MCF 10A (cell line): Measurements from ENCODE around the gene MKKS. TPM values are rescaled to one million over a fixed set of nuclear protein-coding genes. Genes with fewer than 3 reads are reported as not detected.
A peak's percentile ranks its signal among the peaks of the same experiment; 100 is the strongest.

ENCODE experiments used
- BruUV-seq: library from RNA; stranded (reverse); fragments of 400-500 nt; replicated peaks from 2 replicates; lab custom pipeline; 2021; lab: Mats Ljungman, UMichigan
- CTCF ChIA-PET: fragments of 300-600 bp; sonication (Branson Sonifier 250); formaldehyde crosslinking; extraction: SDS; loops from one replicate; lab custom pipeline; 2021; ENCODE audit warnings: antibody characterized with exemption, inconsistent platforms; lab: Yijun Ruan, JAX
- POLR2A ChIA-PET: fragments of 300-600, 350-650 bp; sonication (Branson Sonifier 250); formaldehyde crosslinking; extraction: SDS; loops from one replicate; lab custom pipeline; 2020; ENCODE audit warnings: antibody characterized with exemption, inconsistent platforms; lab: Yijun Ruan, JAX
- DNase-seq: peaks from one replicate; pipeline ENCODE4 v3.0.0-alpha.2; 2018; ENCODE audit not compliant: unreplicated experiment
- H3K27ac Mint-ChIP-seq: one replicate; pipeline ENCODE4 v1.8.0; 2022; ENCODE audit warnings: mild to moderate bottlenecking, low read depth, mixed read lengths; ENCODE audit not compliant: unreplicated experiment
- H3K27me3 Mint-ChIP-seq: one replicate; pipeline ENCODE4 v1.8.0; 2022; ENCODE audit warnings: mixed read lengths; ENCODE audit not compliant: insufficient read depth, unreplicated experiment
- H3K36me3 Mint-ChIP-seq: one replicate; pipeline ENCODE4 v1.8.0; 2022; ENCODE audit warnings: mild to moderate bottlenecking, moderate library complexity, mixed read lengths; ENCODE audit not compliant: insufficient read depth, unreplicated experiment
- H3K4me1 Mint-ChIP-seq: one replicate; pipeline ENCODE4 v1.8.0; 2022; ENCODE audit warnings: mixed read lengths; ENCODE audit not compliant: insufficient read depth, unreplicated experiment
- H3K4me3 Mint-ChIP-seq: one replicate; pipeline ENCODE4 v1.8.0; 2022; ENCODE audit warnings: mild to moderate bottlenecking, moderate library complexity, mixed read lengths; ENCODE audit not compliant: unreplicated experiment
- H3K9me3 Mint-ChIP-seq: one replicate; pipeline ENCODE4 v1.8.0; 2022; ENCODE audit warnings: mixed read lengths; ENCODE audit not compliant: unreplicated experiment
- CTCF ChIP-seq: fragments of 200-600 bp; IDR thresholded peaks from one replicate; pipeline ENCODE4 v1.8.0; 2022; ENCODE audit warnings: antibody characterized with exemption, mild to moderate bottlenecking; ENCODE audit not compliant: unreplicated experiment
- intact Hi-C: fragments of 100-400 bp; cut with micrococcal nuclease; formaldehyde crosslinking; loops from 2 replicates; pipeline ENCODE4 v1.14.1; 2022
- total RNA-seq: library from RNA; stranded (reverse); gene quantifications from 2 replicates; pipeline ENCODE4 v1.2.3, GENCODE V29; 2022

Gene MKKS
- total RNA-seq, 1 experiment from 2014 or later: 44.5 TPM

GRCh38 chr20:10374036-10374435 is 60.0 kb downstream of the MKKS start:
- Mint-ChIP-seq H3K4me1 (peaks cover 12% of the 10 kb centered on the region), H3K36me3 (no peaks in the 10 kb centered on the region), H3K9me3 (no peaks in the 10 kb centered on the region), H3K4me3 (no peak overlapping the region), H3K27me3 (no peaks in the 10 kb centered on the region), H3K27ac (no peak overlapping the region)
- intact Hi-C loops: no loop called here
- CTCF ChIA-PET: interaction anchor here (1.9 kb wide), 1 partner anchor 16 kb away, joined by 4 read pairs; no protein-coding TSS in a partner anchor
- TF ChIP-seq CTCF: no peak
- no peak for DNase-seq
- POLR2A ChIA-PET: no interaction called here
- no TSS peak for BruUV-seq

GRCh38 chr20:10371467-10371866 is 62.6 kb downstream of the MKKS start:
- no peak for DNase-seq
- no peaks in the 10 kb centered on the region for H3K9me3 Mint-ChIP-seq
- CTCF ChIA-PET: interaction anchor here (0.6 kb wide), 1 partner anchor 1374 kb away, joined by 3 read pairs; no protein-coding TSS in a partner anchor
- H3K27ac Mint-ChIP-seq: no peak overlapping the region
- POLR2A ChIA-PET: interaction anchor here (0.6 kb wide), 1 partner anchor 22 kb away, joined by 3 read pairs; no protein-coding TSS in a partner anchor
- H3K4me3 Mint-ChIP-seq: no peak overlapping the region
- BruUV-seq: no TSS peak
- no peaks in the 10 kb centered on the region for H3K36me3 Mint-ChIP-seq
- no peaks in the 10 kb centered on the region for H3K27me3 Mint-ChIP-seq
- TF ChIP-seq CTCF: no peak
- peaks cover 10% of the 10 kb centered on the region for H3K4me1 Mint-ChIP-seq
- intact Hi-C loops: no loop called here

GRCh38 chr20:10370091-10370887 is 63.7 kb downstream of the MKKS start:
- no peak overlapping the region for H3K27ac Mint-ChIP-seq
- intact Hi-C loops: no loop called here
- POLR2A ChIA-PET: interaction anchor here (0.6 kb wide), 1 partner anchor 381 kb away, joined by 3 read pairs; no protein-coding TSS in a partner anchor
- DNase-seq: no peak
- no peaks in the 10 kb centered on the region for H3K27me3 Mint-ChIP-seq
- H3K4me3 Mint-ChIP-seq: no peak overlapping the region
- peaks cover 6% of the 10 kb centered on the region for H3K4me1 Mint-ChIP-seq
- no peak for TF ChIP-seq CTCF
- no peaks in the 10 kb centered on the region for H3K9me3 Mint-ChIP-seq
- CTCF ChIA-PET: no interaction called here
- H3K36me3 Mint-ChIP-seq: no peaks in the 10 kb centered on the region
- no TSS peak for BruUV-seq

- DNase-seq: peak; percentile 84
- CTCF ChIA-PET: interaction anchor here (0.5 kb wide), 1 partner anchor 56 kb away, joined by 3 read pairs; no protein-coding TSS in a partner anchor
- BruUV-seq: no TSS peak
Observed at GRCh38 chr20:10369723-10370090, 64.3 kb downstream of the MKKS start.

More at GRCh38 chr20:10369723-10370090, 64.3 kb downstream of the MKKS start:
- intact Hi-C loops: no loop called here
- Mint-ChIP-seq H3K4me3 (no peak overlapping the region), H3K4me1 (peaks cover 6% of the 10 kb centered on the region), H3K9me3 (no peaks in the 10 kb centered on the region), H3K27ac (no peak overlapping the region), H3K27me3 (no peaks in the 10 kb centered on the region), H3K36me3 (no peaks in the 10 kb centered on the region)
- POLR2A ChIA-PET: interaction anchor here (0.6 kb wide), 1 partner anchor 380 kb away, joined by 3 read pairs; no protein-coding TSS in a partner anchor
- TF ChIP-seq CTCF: no peak
